GM18951 (cell line): Measurements from ENCODE around the gene BLTP3B.

Experiments
- POLR2A ChIP-seq: IDR thresholded peaks from 4 replicates; pipeline ENCODE4 v1.6.1; 2011; ENCODE audit warnings: mild to moderate bottlenecking; ENCODE audit not compliant: insufficient read length, insufficient read depth; ENCODE audit errors: extremely low read depth
- in situ Hi-C: fragments of 300-500 bp; cut with MboI; formaldehyde crosslinking; loops from one replicate; pipeline ENCODE4 v1.12.0; 2022; ENCODE audit warnings: low sequenced_read_pairs, mixed read lengths, inconsistent platforms; ENCODE audit not compliant: unreplicated experiment

BLTP3B gene

DNA sequence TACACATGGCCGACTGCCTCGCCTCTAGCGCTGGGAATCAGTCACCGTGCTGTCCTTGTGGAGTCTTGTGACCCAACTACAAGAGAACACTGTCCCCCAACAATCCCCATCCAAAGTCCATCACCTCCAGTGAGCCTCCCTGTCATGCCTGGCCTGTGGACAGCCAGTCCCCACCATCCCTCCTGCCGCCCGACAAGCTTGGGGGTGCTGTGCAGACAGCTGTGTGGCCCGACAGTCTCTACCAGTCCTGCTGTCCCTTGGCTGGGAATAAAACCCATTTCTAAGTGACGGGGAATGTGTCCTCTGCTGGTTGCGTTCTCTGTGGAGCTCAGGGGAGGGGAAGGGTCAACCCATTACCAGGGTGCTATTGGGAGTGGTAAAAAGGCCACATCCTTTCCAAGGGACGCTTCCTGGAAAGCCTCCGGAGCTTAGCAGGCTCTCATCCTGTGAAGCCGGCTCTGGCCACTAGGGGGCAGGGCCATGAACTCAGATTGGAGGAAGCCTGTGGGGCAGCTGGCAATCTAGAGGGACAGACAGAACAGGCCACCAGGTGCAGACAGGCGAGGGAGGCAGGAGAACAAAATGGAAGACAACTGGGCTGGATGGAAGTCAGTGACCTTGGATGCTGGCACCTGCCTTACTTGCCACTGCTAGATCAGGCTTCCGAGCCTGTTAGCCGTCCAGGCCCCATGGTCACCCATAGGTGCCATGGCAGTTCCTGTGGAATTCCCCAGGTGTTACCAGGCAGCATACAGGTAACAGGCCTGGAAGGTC, 12.0 kb upstream of the BLTP3B start:
- in situ Hi-C loops = no loop called here
- TF ChIP-seq POLR2A = no peak

DNA sequence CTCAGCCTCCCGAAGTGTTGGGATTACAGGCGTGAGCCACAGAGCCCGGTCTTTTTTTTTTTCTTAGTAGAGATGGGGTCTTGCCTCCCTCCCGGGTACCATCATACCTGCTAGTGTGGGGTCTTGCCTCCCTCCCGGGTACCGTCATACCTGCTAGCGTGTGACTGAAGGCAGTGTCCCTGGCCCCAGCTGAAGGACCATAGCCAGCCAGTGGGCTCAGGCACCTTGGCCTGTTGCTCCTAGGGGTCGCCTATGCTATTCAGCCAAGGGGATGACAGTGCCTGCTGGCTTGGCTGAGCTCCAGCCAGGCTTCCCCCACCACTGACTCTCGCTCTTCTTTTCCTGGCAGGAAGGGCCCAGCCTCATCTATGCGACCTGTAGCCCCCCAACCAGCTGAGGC, 10.5 kb upstream of the BLTP3B start:
- TF ChIP-seq POLR2A = no peak
- in situ Hi-C loops = no loop called here

DNA sequence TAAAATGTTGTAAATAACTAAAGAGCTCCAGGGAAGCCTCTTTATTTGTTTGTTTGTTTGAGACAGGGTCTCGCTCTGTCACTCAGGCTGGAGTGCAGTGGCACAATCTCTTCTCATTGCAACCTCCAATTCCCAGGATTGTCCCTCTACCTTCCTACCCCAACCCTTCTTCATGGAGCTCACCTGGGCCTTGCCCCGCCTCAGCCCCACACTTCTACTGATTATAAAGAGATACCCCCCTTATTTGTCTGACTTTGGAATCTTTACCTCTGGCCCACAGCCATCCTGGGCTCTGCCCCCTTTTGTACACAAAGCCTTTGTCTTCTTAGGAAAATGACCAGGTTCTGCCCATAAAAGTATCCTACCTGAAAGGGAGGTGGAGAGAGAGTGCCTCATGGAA, 9.1 kb upstream of the BLTP3B start:
- no peak for TF ChIP-seq POLR2A
- in situ Hi-C loops = no loop called here

DNA sequence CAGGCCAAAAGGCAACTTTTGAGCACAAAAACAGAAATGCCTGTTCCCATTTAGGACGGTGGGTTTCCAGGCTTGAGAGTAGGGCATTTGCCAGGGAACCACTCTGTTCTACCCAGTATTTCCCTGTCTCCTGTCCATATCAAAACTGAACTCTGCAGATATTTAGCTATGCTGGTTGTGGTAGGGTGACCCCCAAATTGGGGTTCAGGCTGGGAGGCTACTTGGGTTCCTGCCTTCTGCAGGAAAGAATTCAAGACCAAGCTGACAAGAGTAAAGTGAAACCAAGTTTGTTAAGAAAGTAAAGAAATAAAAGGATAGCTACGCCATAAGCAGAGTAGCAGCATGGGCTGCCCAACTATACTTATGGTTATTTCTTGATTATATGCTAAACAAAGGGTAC, 3.6 kb upstream of the BLTP3B start:
- no peak for TF ChIP-seq POLR2A
- in situ Hi-C loops = no loop called here

DNA sequence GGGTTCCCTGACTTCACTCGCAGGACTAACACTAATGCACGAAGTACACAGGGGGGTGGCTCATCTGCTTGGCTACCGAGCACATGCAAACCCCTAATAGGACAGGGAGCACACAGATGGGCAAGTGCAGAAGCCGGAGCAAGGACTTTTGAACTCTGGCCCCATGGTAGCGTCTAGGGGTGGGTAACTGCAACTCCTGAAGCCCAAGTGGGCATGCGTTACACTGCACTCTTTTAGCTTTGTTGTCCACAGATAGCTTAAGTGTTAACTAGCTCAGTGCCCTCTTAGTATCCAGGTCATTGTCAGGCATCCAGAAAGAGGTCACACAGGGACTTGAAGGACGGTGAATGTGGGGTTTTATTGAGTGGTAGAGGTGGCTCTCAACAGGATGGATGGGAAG, 3.0 kb upstream of the BLTP3B start:
- in situ Hi-C loops = no loop called here
- TF ChIP-seq POLR2A = no peak

DNA sequence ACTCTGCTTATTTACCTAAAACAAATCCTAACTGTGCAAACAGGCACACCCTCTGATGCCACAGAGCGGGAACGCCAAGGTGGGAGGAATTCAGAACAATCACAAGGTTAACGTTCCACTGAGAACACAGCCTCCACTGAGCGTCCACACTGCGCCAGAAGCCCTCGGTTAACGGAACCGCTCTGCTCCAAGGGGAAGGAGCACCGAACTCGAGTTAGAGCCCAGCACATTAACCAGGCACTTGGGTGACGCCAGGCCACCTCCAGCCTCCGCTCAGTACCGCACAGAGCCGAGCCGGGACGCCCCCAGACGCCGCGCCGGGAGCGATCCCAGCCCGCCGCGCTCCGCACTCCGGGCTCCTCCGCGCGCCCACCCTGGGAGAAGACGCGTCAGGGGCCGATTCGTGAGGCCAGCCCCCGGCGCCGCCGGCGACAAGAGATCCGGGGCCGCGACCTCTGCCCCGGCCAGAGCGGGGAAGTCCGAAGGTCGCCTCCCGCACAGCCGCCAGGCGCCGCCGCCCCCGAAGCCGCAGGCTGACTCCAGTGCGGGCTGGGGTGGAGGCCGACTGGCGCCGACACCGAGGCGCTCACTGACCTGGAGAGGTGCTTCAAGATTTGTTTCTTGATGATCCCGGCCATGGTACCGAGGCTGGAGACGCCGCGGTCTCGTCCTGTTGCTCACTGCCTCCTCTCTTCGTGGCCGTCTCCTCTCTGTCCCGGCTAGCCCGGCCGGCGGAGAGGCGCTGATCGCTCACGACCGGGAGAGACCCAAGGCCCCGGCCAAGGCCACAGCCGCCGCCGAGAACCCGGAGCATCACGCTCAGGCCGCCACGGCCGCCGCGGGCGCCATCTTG, 450 bp downstream of the BLTP3B start:
- peak; percentile 97 for TF ChIP-seq POLR2A
- in situ Hi-C loops = no loop called here

DNA sequence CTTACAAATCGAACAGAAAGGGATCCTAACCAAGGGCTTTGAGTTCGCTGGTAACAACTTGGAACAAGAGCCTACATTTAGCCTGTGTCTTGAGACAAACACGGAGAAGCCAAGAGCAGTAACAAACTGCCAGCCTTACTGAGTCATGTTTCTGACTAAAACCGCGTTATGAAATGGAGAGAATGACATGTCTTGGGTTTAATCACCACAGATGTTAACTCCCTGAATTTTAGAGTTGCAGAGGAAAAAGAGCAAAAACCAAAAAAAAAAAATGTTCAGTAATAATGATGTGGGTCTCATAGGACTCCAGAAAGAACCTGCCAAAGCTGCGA, 1.0 kb downstream of the BLTP3B start:
- in situ Hi-C loops = no loop called here
- TF ChIP-seq POLR2A = no peak

DNA sequence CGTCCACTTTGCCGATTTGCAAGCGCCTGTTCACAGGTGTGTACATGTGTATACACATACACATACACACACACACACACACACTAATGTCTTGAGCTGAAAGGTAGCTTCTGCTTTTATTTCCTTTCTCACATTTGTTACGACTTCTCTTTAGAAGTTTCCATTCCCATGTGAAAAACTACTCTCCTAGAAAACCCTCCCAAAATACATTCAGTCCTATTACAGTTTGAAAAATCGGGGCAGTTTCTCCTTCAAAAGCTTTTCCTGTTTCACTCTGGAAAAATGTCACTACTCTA, 3.9 kb downstream of the BLTP3B start:
- no peak for TF ChIP-seq POLR2A
- in situ Hi-C loops = no loop called here

DNA sequence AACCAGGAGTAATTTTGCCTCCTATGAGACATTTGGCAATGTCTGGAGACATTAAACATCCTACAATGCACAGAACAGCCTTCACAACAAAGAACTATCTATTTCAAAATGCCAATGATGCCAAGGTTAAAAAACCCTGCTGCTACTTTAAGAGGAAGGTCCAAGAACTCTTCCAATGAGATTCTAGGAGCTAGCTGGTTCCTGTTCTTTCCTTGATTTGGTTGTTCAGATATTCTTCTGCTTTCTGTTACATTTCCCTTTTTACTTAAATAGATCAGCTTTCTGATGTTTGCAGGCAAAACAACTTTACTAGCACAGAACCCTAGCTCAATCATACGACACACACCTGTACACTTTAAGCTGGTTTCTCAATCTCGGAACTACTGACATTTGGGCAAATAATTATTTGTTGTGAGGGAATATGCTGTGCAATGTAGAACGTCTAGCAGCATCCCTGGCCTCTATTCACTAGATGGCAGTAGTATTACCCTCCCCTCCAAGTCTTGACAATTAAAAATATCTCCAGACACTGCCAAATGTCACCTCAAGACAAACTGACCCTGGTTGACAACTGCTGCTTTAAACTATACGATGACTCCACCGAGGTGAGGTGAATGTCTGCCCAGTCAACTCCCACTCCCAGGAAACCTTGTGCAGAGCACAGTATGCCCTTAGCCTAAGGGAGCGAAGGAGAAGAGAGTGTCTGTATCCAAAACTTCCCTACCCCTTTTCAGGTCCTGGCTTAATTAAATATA, 4.4 kb downstream of the BLTP3B start:
- in situ Hi-C loops = no loop called here
- TF ChIP-seq POLR2A = no peak

DNA sequence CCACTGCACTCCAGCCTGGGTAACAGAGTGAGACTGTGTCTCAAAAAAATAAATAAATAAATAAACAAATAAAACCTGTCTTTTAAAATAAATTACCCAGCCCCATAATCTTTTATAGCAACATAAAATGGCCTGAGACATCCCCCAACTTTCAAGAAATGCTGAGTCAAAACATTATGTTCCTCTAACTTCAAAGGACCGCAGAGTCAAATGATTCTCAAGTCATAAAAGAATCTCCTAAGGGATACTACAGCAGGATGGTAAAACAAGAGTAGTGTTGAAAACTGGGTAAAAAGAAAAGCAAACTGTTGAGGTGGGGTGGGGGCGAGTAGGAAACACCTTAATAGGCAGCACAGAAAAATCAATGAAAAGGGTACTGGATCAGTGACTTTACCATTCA, 9.5 kb downstream of the BLTP3B start:
- in situ Hi-C loops = no loop called here
- TF ChIP-seq POLR2A = no peak

DNA sequence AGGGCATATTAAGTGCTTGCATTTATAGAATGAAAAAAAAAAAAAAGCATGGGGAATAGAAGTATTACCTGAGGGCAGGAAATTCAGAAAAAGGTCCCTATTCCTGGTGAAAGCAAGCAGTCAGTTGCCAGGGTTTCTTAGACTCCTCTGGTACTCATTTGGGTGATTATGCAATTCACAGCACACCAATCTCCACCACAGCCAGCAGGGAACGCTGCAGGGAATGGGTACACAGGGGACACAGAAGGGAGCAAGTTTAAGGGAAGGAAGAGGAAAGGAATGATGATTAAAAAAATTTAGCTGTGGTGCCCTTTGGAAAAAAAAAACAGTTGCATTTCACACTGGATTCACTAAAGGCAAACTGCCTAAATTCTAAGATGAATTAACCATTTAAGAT, 14.2 kb downstream of the BLTP3B start:
- no peak for TF ChIP-seq POLR2A
- in situ Hi-C loops = no loop called here

DNA sequence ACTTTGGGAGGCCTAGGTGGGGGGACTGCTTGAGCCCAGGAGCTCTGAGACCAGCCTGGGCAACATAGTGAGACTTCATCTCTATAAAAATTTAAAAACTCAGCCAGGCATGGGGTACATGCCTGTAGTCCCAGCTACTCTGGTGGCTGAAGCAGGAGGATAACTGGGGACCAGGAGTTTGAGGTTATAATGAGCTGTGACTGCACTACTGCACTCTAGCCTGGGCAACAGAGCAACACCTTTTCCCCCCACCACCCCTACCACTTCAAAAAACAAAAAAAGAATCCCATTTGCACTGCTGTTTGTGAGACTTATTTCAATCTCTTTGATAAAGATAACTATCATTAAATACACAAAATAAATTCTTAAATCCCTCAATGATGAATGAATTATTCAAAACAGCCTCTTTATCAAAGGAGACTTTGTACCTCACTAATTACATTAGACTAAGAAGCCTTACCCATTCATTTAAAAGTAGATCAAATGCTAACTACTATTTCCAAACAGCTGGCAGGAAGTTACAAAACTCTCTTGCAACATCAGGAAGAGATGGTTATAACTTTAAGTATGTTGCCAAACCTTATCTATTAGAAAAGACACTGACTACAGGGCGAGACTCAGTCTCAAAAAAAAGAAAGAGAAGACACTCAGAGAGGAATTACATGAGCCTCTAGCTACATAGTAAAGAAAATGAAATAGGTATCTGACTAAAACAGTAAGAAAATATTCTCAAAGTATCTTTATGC, 14.7 kb downstream of the BLTP3B start:
- no peak for TF ChIP-seq POLR2A
- in situ Hi-C loops = no loop called here
